ENCODE data around the gene CFDP1. TPM values are rescaled to one million over a fixed set of nuclear protein-coding genes. Genes with fewer than 3 reads are reported as not detected.
A peak's percentile ranks its signal among the peaks of the same experiment; 100 is the strongest.

The CFDP1 gene
- total RNA-seq, 1 donor from 2014 or later: 52.4 TPM

GRCh38 chr16:75252049-75252864 lies 181.0 kb downstream of the CFDP1 start:
- no peak for DNase-seq (ENCODE audit: low read depth in 2 of 2)

- DNase-seq (ENCODE audit: low read depth in 2 of 2): peak; percentile 65 to 94
Measured at GRCh38 chr16:75251280-75252048, 181.8 kb downstream of the CFDP1 start, which contains the start of gene BCAR1. Gene BCAR1 (minus strand): TSS chr16:75251624. CDS start chr16:75251482, 142 bp downstream.

- DNase-seq (ENCODE audit: low read depth in 2 of 2): peak in 1 of 2 donors; percentile 60
Measured at GRCh38 chr16:75250809-75251279, 182.5 kb downstream of the CFDP1 start.

GRCh38 chr16:75250089-75250808 lies 183.1 kb downstream of the CFDP1 start:
- DNase-seq (ENCODE audit: low read depth in 2 of 2): no peak

- DNase-seq (ENCODE audit: low read depth in 2 of 2): no peak
Measured at GRCh38 chr16:75249441-75249840, 183.9 kb downstream of the CFDP1 start.

GRCh38 chr16:75248536-75249380 lies 184.5 kb downstream of the CFDP1 start:
- no peak for DNase-seq (ENCODE audit: low read depth in 2 of 2)

- DNase-seq (ENCODE audit: low read depth in 2 of 2): peak in 1 of 2 donors; percentile 62
Measured at GRCh38 chr16:75248142-75248535, 185.2 kb downstream of the CFDP1 start.

GRCh38 chr16:75247249-75247648 lies 186.1 kb downstream of the CFDP1 start:
- DNase-seq (ENCODE audit: low read depth in 2 of 2): no peak

GRCh38 chr16:75246504-75247205 lies 186.6 kb downstream of the CFDP1 start:
- peak in 1 of 2 donors; percentile 53 for DNase-seq (ENCODE audit: low read depth in 2 of 2)

- DNase-seq (ENCODE audit: low read depth in 2 of 2): peak; percentile 90 to 95
Measured at GRCh38 chr16:75244844-75245758, 188.2 kb downstream of the CFDP1 start.

GRCh38 chr16:75244225-75244809 lies 189.0 kb downstream of the CFDP1 start:
- peak in 1 of 2 donors; percentile 46 for DNase-seq (ENCODE audit: low read depth in 2 of 2)

Other genes starting within 250 kb of the CFDP1 start
- gene CTRB2, start 226.3 kb downstream of the CFDP1 start, total RNA-seq: not detected in 2 replicates
- not detected in 2 replicates for gene CTRB1, start 214.5 kb downstream of the CFDP1 start, total RNA-seq
- 78.3 and 141 TPM in 2 replicates for gene BCAR1, start 181.9 kb downstream of the CFDP1 start, total RNA-seq
- gene TMEM170A, start 31.2 kb upstream of the CFDP1 start, total RNA-seq: 30.3 and 37.6 TPM in 2 replicates
- gene CHST6, start 61.9 kb upstream of the CFDP1 start, total RNA-seq: 0.64 and 1.0 TPM in 2 replicates
- 0.13 TPM in 1 of 2 replicates, not detected in the other for gene CHST5, start 102.6 kb upstream of the CFDP1 start, total RNA-seq
- 6.9 and 10.7 TPM in 2 replicates for gene TMEM231, start 122.7 kb upstream of the CFDP1 start, total RNA-seq
- gene GABARAPL2, start 132.9 kb upstream of the CFDP1 start, total RNA-seq: 47.5 and 79.4 TPM in 2 replicates
- gene ADAT1, start 189.8 kb upstream of the CFDP1 start, total RNA-seq: 47.4 and 65.4 TPM in 2 replicates
- gene KARS1, start 214.2 kb upstream of the CFDP1 start, total RNA-seq: 131 and 144 TPM in 2 replicates
- gene TERF2IP, start 214.3 kb upstream of the CFDP1 start, total RNA-seq: 32.3 and 39.6 TPM in 2 replicates
- gene CPHXL2, start 243.5 kb upstream of the CFDP1 start, total RNA-seq: not detected in 2 replicates